ENCODE results near the gene HOXD10.

DNA sequence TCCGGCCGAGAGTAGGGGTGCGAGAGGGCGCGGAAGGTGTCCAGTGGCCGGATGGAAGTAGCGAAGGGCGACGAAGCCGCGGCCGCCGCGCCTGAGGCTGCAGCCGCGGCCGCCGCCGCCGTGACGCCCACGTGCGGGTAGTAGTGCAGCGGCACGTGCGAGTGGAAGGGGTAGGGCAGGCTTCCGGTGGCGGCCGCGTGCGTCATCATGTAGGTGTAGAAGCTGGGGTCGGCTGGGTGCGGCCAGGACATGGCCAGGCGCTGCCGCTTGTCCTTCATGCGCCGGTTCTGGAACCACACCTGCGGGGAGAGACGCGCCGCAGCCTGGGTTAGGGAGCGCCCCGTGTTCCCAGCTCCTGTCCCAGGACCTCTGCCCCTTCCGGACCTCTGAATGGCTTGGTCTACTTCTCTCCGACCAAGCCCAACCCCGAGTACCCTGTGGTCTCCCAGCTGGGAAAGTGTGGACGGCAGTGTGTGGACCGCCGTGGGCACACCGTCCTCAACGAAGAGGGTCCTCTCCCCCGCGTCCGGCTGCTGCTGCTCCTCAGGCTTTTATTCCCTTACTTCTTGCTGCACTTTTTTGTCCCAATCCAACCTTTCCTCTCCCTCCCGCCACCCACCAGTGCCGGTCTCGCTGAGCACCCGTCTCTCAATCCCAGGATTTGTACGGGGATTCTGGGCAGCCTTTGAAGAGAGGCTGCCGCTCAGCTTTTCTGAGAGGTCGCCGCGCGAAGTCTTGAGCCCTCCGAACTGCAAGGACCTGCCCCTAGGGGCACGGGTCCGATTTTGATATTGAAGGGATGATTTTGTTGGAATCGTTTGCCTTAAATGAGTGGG is 35.8 kb upstream of the HOXD10 start:
- TF ChIP-seq, protein P1, sequence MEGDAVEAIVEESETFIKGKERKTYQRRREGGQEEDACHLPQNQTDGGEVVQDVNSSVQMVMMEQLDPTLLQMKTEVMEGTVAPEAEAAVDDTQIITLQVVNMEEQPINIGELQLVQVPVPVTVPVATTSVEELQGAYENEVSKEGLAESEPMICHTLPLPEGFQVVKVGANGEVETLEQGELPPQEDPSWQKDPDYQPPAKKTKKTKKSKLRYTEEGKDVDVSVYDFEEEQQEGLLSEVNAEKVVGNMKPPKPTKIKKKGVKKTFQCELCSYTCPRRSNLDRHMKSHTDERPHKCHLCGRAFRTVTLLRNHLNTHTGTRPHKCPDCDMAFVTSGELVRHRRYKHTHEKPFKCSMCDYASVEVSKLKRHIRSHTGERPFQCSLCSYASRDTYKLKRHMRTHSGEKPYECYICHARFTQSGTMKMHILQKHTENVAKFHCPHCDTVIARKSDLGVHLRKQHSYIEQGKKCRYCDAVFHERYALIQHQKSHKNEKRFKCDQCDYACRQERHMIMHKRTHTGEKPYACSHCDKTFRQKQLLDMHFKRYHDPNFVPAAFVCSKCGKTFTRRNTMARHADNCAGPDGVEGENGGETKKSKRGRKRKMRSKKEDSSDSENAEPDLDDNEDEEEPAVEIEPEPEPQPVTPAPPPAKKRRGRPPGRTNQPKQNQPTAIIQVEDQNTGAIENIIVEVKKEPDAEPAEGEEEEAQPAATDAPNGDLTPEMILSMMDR (IDR thresholded peaks at IDR 0.05), result peak in 1 of 4 experiments; percentile 26
- peak; percentile 82 for TF ChIP-seq POLR2A (IDR thresholded peaks at IDR 0.05)
